HG03520 (cell line): ENCODE measurements around the gene ACTR2.
"Not testable (repeated sequence)": the region's sequence is repeated elsewhere in the genome, so short reads cannot be mapped to it uniquely, and the experiment has no call there.

Experiments used
- ATAC-seq: cut with Tn5 transposase; IDR thresholded peaks from one replicate; pipeline ENCODE4 v1.9.1; 2021; ENCODE audit warnings: mild to moderate bottlenecking, moderate library complexity; ENCODE audit not compliant: unreplicated experiment

ACTR2 gene

DNA sequence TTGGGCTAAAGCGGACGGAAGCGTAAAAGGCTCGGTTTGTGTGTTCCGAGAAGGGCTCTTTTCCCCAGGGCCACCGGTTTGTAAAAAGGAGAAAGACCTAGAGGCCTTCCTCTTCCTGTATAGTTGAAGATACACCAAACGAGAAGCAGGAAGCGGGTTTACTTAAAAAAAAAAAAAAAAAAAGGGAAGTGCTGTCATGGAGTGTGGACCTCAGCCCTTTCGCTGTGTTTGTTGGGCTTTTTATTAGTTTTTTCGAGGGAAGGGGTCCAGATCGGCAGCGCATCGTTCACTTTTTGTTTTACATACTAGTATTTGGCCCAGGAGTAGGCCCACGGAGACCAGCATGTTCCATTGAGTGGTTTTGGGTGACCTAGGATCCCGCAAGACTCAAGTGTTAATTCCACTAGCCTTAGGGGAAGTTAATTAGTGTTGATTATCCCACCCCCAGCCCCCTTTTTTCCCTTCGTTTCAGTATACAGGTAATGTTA, 676 bp downstream of the ACTR2 start:
- ATAC-seq = peak; percentile 18

DNA sequence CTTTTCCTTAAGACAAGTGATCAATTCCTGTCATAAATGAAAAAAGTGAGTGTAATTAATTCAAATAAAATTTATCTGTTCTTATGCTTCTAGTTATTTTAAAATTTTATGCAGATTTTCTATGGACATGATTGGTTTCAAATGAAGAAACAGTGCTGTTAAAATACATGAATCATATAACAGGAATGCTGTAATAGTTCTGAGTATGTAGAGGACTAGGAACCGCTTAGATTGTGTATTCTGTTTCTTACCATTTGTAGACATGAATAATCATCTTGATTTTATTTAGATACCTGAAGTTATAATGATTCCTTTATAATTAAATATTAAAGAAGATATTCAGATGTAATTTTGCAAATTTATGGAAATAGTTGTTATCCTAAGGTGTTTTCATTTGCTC, 3.5 kb downstream of the ACTR2 start:
- ATAC-seq = no peak

DNA sequence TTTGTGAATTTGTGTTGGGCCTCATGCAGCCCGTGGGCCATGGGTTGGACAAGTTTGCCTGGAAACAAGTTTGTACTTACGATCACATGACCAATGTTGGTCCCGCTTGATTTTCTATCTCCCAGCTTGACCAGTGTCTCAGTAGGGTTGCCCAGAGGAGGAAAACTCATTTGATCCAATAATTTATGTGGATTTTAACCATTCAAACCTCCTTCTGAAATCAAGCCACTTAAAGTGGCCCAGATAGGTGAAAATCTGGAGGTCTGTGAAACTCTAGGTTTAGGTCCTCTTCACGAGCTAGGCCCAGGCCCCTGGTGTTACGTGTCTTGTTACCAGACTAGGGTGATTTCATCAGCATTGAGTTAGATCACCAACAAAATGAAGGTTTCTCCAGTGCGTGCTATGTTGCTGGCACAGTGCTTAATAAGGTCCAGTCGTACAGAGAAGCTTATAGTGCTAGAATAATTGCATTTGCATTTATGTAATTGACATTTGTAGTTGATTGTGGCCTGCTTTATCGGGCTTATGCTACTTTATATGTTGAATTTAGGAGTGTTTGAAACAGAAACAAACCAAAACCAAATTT, 4.4 kb downstream of the ACTR2 start:
- peak; percentile 23 for ATAC-seq

- ATAC-seq = no peak
Measured at GRCh38 chr2:65232636-65233035, 5.0 kb downstream of the ACTR2 start.

- ATAC-seq = no peak
Measured at GRCh38 chr2:65240657-65241056, 13.0 kb downstream of the ACTR2 start.

- not testable (repeated sequence) for ATAC-seq
Measured at GRCh38 chr2:65244452-65244851, 16.8 kb downstream of the ACTR2 start.

DNA sequence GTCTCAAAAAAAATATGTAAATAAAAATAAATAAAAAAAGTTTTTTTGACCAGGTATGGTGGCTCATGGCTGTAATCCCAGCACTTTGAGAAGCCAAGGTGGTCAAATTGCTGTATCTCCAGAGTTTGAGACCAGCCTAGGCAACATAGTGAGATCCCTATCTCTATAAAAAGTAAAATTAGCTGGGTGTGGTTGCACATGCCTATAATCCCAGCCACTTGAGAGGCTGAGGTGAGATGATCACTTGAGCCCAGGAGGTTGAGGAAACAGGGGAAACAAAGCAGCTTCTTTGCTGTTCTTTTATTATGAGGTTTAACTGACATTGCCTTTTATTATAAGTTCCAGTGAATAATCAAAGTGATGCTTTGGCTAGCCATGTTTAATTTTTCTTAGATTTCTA, 25.0 kb downstream of the ACTR2 start:
- no peak for ATAC-seq

DNA sequence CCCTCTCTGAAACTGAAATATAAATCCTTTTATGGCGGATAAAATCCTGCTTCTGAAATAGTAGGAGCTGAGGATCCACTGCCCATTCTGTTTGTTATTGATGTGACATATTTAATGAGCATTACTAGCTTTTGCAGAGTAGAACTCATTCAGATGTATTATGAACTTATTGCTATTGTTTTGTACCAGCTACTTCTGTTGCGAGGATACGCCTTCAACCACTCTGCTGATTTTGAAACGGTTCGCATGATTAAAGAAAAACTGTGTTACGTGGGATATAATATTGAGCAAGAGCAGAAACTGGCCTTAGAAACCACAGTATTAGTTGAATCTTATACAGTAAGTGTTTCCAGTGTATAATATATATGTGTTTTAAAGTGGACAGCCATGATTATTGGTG, 27.7 kb downstream of the ACTR2 start:
- ATAC-seq = no peak

- ATAC-seq = no peak
Measured at GRCh38 chr2:65256054-65256453, 28.4 kb downstream of the ACTR2 start.

- not testable (repeated sequence) for ATAC-seq
Measured at GRCh38 chr2:65257866-65258265, 30.2 kb downstream of the ACTR2 start.

DNA sequence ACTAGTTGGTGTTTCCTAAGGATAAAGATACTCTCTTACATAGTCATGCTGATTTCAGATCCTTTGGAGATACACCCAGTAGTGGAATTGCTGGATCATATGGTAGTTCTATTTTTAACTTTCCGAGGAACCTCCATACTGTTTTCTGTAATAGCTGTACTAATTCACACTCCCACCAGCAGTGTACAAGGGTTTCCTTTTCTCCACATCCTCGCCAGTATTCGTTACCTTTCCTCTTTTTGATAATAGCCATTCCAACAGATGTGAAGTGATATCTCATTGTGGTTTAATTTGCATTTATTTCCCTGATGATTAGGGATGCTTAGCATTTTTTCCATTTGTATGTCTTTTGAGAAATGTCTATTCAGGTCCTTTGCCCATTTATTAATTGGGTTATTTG, 34.0 kb downstream of the ACTR2 start:
- ATAC-seq = no peak

DNA sequence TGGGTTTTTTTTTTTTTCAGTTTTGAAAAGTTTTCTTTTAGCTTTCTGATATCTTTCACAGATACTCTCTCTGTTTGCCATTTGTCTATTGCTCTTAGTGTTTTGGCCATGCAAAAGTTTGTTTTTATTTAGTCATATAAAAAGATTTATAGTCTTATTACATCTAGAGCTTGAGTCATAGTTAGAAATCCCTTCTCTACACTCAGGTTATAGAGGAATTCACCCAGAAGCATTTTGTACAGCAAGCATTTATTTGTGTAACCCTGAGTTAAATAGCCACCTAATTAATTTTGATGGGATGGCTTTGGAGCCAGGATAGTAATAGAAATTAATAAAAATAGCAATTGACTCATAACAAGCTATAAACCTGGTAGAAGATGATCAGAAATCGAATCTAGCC, 35.6 kb downstream of the ACTR2 start:
- ATAC-seq = no peak

DNA sequence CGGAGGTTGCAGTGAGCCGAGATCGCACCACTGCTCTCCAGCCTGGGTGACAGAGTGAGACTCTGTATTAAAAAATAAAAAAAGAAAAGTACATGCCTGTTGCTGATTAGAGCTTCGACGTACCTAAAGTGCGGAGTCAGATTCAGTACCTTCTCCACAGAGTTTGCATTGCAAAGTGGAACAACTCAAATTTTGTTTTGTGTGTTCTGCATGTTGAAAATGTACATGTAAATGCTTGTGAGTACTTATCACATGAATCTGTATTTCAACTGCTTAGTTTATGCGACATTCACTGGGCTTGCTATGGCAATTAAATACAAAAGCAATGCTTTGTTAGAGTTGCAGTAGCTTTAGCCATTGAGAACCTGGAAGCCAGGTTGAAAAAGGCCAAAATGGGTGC, 36.4 kb downstream of the ACTR2 start:
- ATAC-seq = no peak

GRCh38 chr2:65264821-65265670, 37.4 kb downstream of the ACTR2 start:
- no peak for ATAC-seq

- no peak for ATAC-seq
Measured at GRCh38 chr2:65265671-65266045, 38.0 kb downstream of the ACTR2 start.

DNA sequence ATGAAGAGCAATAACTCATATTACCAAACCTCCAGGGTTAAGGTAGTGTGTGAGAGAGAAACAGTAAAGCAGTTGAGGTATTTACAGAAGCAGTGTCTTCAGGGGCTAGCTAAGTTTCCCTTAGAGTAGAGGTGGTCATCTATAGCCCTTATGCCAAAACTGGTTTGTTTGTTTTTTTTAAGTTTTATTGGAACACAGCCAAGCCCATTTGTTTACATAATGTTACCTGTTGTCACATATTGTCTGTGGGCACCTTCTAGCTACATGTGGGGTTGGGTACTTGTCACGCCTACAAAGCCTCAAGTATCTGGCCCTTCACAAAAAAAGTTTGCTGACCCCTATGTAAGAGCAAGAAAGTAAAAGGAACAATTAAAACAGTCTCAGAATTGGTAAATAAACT, 39.4 kb downstream of the ACTR2 start:
- no peak for ATAC-seq

DNA sequence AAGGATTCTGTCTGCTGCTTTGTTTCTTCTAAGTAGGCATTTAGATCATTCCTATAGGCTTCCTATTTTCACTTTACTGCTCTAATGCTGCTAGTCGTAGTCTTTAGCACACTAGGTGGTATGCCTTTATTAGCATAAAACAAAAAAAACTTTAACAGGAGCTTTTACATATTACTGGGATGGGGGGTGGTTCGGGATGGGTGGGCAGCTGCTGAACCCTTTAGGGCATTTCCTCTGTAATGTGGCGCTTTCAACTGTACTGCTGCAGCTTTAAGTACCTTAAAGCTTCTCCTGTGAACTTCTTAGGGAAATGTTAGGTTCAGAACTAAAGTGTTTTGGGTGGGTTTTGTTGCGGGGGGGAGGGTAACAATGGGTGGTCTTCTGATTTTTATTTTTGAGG, 41.3 kb downstream of the ACTR2 start:
- no peak for ATAC-seq

GRCh38 chr2:65273344-65273743, 45.7 kb downstream of the ACTR2 start:
- no peak for ATAC-seq

DNA sequence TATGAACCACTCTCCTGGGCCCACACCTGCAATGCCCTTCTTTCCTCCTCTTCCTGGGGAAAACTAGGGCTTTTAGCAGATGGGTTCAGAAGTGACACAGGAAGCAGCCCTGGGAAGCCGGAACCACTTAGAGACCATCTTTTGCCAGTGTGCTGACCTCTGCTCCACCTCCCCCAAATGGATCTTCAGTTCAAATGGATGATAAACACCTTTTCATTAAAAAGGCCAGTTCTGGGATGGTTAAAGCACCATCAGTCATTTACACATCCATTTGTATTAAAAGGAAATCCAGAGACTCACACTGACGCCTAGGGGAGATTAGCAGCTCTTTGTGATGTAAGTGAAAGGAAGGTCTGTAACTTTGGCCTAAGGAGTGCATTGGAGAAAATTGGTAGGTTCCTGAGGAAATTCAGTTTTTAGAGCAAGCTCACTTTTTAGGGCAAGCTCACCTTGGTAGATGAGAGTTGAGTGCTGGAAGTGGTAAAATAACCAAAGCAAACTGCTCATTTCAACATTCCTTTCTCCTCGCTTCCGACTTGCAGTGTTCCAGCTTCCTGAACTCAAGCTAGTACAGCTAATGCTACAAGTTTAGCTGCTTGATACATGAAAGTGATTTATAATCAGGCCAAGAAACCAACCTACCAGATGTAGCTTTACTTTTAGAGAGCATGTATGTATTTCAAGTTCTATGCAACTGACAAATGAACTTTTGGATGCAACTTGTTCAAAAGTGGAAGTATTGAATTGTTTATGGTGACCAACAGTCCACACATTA, 47.7 kb downstream of the ACTR2 start:
- ATAC-seq = no peak

GRCh38 chr2:65276609-65277008, 49.0 kb downstream of the ACTR2 start:
- no peak for ATAC-seq

DNA sequence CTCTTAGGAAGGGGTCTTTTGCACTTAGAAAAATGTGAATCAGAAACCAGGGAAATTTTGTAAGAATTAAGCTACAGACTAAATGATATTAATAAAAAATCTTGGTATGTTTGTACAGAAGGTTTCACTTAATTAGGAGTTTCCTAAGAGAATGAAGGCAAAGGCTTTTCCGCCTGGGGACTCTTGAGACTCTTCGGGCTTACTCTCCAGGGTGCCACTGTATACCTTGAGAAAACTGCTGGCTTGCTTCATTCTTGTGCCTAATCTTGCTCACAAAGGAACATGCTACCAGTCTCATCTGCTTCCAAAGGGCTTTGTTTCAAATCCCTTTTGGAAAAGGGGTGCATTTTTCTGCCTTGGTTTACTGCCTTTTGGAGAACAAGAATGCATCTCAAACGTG, 49.5 kb downstream of the ACTR2 start:
- no peak for ATAC-seq
